ENCODE data around the gene BCKDK.
"Not testable (repeated sequence)": the region's sequence is repeated elsewhere in the genome, so short reads cannot be mapped to it uniquely, and the experiment has no call there.

Gene BCKDK

GRCh38 chr16:31127182-31127581 lies 19.0 kb downstream of the BCKDK start:
- no peak for DNase-seq (ENCODE audit: low read depth)

- no peak for DNase-seq (ENCODE audit: low read depth)
These were observed 20.8 kb downstream of the BCKDK start for GRCh38 chr16:31128711-31129567.

DNA sequence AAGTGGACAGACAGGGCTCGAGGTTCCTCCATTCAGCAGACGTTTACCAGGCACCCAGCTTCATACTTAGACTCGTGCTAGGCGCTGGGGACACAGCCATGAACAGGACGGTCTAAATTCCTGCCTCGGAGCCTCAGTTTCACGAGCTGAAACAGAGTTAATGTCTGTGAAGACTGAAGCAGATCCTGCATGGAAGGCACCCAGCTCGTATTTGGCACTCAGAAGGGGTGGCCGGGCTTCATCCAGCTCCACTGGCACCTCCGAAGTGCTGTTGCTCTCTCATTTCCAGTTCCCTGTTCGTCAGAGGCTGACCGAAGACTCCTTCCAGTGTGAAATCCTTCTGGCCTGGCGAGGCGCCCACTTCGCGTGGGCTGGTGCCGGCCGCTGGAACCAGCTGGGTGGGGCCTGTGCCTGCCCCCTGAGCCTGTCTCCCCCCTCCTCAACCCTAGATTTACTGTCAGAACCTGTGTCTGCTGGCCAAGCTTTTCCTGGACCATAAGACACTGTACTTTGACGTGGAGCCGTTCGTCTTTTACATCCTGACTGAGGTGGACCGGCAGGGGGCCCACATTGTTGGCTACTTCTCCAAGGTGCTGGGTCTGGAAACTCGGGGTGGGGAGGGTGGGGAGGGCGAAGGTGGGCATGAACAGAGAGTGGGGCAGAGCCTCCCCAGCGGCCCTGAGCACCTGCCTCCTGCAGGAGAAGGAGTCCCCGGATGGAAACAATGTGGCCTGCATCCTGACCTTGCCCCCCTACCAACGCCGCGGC lies 21.6 kb downstream of the BCKDK start:
- DNase-seq (ENCODE audit: low read depth): no peak

- DNase-seq (ENCODE audit: low read depth): no peak
These were observed 22.2 kb downstream of the BCKDK start for GRCh38 chr16:31130336-31130891.

DNA sequence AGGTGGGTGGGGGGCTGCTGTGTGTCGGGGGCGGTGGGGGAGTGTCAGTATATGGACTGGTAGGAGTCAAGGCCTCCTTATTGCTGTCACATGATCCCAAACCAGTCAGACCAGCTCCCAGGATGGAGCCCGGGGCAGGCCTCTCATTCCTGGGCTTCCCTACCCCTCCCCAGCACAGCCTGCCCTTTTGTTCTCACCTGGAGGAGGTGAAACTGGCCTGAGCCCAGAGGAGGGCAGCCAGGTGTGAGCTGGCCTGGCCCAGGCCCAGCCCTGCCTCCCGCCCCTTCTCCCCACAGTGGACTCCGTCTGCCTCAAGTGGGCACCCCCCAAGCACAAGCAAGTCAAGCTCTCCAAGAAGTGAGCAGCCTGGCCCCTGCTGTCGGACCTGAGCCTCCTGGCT lies 22.7 kb downstream of the BCKDK start:
- DNase-seq (ENCODE audit: low read depth): no peak

GRCh38 chr16:31131416-31131815 lies 23.2 kb downstream of the BCKDK start:
- DNase-seq (ENCODE audit: low read depth): no peak

GRCh38 chr16:31131841-31132271 lies 23.7 kb downstream of the BCKDK start:
- DNase-seq (ENCODE audit: low read depth): no peak

GRCh38 chr16:31132303-31132979 lies 24.3 kb downstream of the BCKDK start:
- DNase-seq (ENCODE audit: low read depth): no peak

GRCh38 chr16:31133046-31133501 lies 24.9 kb downstream of the BCKDK start:
- DNase-seq (ENCODE audit: low read depth): no peak

- DNase-seq (ENCODE audit: low read depth): no peak
These were observed 25.9 kb downstream of the BCKDK start for GRCh38 chr16:31134091-31134571.

DNA sequence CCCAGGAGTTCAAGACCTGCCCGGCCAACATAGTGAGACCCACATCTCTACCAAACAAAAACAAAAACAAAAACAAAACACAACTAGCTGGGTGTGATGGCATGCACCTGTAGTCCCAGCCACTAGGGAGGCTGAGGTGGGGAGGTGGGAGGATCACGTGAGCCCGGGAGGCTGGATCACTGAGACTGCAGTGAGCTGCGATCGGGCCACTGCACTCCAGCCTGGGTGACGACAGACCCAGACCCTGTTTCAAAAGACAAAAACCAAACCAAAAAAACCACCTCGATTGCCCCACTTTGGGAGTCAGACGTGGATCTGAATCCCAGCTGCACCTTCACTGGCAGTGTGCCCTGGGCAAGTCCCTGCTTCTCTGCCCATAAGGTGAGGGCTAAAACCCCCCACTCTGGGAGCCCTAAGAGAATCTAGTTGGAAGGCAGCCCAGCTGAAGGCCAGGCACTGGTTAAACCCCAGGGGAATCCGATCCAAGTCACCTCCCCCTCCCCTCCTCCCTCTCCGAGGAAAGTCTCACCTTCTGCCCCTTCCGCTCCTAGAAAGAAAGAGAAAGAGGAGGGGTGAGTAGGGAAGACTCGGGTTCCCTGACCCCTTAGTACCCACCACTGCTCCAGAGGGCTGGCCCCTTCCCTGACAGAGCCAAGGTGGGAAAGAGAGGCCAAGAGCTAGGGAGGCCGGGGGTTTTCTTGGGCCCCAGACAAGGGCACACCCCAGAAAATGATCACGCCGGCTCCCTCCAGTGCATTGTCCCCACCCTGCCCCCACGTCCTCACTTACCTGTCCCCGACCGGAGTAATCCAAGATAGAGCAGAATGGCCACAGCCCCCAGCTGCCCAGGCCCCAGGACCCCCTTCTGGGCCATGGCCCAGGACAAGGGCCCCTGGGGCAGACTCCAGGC lies 26.7 kb downstream of the BCKDK start:
- DNase-seq (ENCODE audit: low read depth): no peak

GRCh38 chr16:31135535-31136286 lies 27.5 kb downstream of the BCKDK start, which contains the start of gene PRSS8:
PRSS8 (minus strand) TSS chr16:31135727; CDS start chr16:31135498, 229 bp downstream.
- no peak for DNase-seq (ENCODE audit: low read depth)

DNA sequence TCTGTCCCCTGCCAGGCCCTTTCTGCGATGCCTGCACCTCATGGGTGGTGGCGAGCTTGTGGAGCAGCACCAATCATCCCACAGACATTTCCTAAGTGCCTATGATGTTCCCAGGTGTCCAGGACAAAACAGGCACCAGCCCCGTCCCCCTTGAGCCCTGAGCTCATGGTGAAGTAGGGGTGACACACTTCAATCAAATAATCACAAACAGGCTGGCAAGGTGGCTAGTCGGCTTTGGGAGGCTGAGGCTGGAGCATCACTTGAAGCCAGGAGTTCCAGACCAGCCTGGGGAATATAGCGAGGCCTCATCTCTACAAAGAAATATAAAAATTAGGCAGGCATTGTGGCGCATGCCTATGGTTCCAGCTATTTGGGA lies 28.1 kb downstream of the BCKDK start:
- DNase-seq (ENCODE audit: low read depth): no peak

DNA sequence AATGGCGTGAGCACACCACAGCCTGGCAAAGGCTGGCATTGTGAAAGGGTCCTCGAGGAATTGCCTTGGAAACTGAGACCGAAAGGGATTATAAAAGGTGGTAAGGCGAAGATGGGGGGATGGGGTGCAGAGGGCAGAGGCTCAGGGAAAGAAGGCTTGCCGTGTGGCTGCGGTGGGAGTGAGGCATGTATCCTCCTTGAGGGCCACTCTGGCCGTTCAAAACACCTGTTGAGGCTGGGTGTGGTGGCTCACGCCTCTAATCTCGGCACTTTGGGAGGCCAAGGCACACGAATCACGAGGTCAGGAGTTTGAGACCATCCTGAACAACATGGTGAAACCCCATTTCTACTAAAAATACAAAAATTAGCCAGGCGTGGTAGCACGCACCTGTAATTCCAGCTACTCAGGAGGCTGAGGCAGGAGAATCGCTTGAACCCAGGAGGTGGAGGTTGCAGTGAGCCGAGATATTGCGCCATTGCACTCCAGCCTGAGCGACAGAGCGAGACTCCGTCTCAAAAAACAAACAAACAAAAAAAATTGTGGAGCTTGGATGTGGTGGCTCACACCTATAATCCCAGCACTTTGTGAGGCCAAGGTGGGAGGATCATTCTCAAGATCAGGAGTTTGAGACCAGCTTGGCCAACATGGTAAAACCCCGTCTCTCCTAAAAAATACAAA lies 28.8 kb downstream of the BCKDK start:
- not testable (repeated sequence) for DNase-seq (ENCODE audit: low read depth)

DNA sequence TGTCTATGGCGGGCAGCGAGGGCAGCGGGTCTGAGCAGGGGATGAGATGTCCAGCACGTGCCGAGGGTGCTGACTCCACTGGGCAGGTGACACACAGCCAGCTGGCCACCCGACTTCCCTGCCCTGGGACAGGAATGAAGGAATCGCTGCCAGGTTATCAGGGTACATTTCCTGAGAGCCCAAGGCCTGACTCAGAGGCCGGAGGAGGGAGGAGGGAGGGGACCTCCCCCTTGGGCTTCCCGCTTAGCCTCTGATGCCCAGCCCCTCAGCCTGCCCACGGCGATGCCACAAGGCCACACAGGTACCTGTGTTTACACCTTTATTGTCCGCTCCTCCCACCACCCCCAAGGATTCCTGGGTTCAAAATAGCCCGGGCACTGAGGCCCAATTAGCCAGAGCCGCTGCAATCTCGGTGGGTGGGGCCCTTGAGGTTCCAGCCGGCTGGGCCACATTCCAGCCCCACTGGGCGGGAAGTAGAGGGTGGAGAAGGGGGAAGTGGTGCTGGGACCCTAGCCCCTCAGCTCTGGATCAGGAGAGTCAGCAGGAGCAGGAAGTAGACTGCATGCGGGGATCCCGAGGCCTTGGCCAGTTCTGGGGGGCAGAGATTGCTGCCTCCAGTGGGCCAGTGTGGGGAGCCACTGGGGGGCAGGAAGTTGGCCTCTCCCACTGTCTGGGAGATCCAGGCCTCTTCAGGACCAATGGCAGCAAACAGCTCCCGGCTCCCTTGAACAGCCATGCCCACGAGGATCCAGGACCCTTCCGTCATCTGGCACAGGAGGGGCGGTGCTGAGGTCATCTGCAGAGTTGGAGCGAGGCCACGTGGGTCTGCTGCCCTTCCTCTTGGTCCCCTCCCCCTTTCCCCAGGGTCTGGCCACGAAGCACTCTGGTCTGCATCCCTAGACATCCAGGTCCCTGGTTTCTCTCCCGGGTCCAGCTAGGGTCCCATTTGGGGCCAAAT lies 30.7 kb downstream of the BCKDK start:
- peak; percentile 16 for DNase-seq (ENCODE audit: low read depth)

- DNase-seq (ENCODE audit: low read depth): not testable (repeated sequence)
These were observed 32.9 kb downstream of the BCKDK start for GRCh38 chr16:31141071-31141469.

DNA sequence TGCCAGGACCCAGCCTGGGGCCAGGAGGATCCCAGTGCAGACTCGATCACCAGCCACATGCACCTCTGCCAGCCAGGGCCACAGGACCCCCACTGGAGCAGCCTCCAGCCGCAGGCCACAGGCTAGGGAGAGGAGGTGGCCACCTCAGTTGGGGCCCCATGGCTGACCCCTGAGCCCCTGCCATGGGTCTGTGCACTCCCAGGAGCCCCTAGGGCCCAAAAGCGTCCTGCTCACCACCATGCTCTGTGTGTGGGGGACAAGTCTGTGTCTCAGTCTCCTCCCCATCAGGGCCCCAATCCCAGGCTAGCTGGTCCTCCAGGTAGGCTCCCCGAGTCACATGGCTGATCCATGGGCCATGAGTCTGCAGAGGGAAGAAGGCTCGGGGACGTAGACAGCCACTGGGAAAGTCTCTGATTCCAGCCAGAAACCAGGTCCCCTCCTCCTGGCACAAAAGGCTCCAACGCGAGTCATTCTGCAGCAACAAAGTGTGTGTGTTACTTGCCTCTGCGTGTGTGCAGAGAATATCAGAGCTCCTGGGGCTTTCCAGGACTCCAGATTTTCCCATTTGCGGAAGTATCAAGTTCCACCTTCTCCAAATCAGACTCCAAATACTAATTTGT lies 33.4 kb downstream of the BCKDK start:
- peak; percentile 37 for DNase-seq (ENCODE audit: low read depth)
